Right lobe of liver (tissue), 6 donors: Measurements from ENCODE around the gene AGPAT1. TPM values are rescaled to one million over a fixed set of nuclear protein-coding genes. Genes with fewer than 3 reads are reported as not detected.

Experiments used
- ATAC-seq, 4 donors: fragments of 200-7000 bp; cut with Tn5 transposase; one replicate each; pipeline ENCODE4 v1.9.1; 2020; ENCODE audit warnings: mild to moderate bottlenecking in 4 of 4, moderate library complexity in 4 of 4
- DNase-seq, 3 donors: peaks; one replicate each; pipeline ENCODE4 v3.0.0-alpha.2; 2020
- H3K27ac ChIP-seq, 3 donors: fragments of 200-600 bp; one replicate each; pipeline ENCODE4 v1.8.0; 2022
- H3K27me3 ChIP-seq, 2 donors: fragments of 200-600 bp; one replicate each; pipeline ENCODE4 v1.8.0; 2022
- H3K36me3 ChIP-seq, 4 donors: fragments of 200-600 bp; sonication (generic) in 1 of 4; one replicate each; pipeline versions ENCODE4 v1.5.1 to v1.8.0; 2017 to 2022; ENCODE audit warnings: control low read depth in 1 of 4
- H3K4me1 ChIP-seq, 4 donors: fragments of 200-600 bp; sonication (generic) in 1 of 4; one replicate each; pipeline versions ENCODE4 v1.5.1 to v1.8.0; 2017 to 2022; ENCODE audit warnings: control low read depth in 1 of 4
- H3K4me3 ChIP-seq, 3 donors: fragments of 200-600 bp; one replicate each; pipeline ENCODE4 v1.8.0; 2022
- H3K9me3 ChIP-seq, 4 donors: fragments of 200-600 bp; sonication (generic) in 1 of 4; one replicate each; pipeline versions ENCODE4 v1.5.1 to v1.8.0; 2017 to 2022; ENCODE audit warnings: control low read depth in 1 of 4
- POLR2A ChIP-seq: fragments of 450-650 bp; IDR thresholded peaks from one replicate; pipeline ENCODE4 v1.6.1; 2017; ENCODE audit warnings: antibody characterized with exemption, mild to moderate bottlenecking
- WGBS: methylation state at CpG from one replicate; pipeline ENCODE4 v1.1.6; 2018; ENCODE audit warnings: low coverage, low lambda C conversion rate; ENCODE audit not compliant: insufficient coverage; ENCODE audit errors: missing lambda C conversion rate; 5-methylcytosine and 5-hydroxymethylcytosine counted together
- intact Hi-C, 2 donors: fragments of 100-400 bp; cut with DNase I; formaldehyde crosslinking; loops; one replicate each; pipeline versions ENCODE4 v1.11.2 to v1.14.1; 2022
- total RNA-seq, 6 experiments: library from RNA; depleted of rRNA in 2 of 6; stranded (reverse); fragments of >200 nt in 2 of 6; fragmentation: NEBNext Ultra II Directional in 3 of 6; extraction: Animal tissue kit (Norgen Biotek cat#: 25700) in 3 of 6; gene quantifications; one replicate each; pipeline versions ENCODE4 v1.1.0 to v1.2.4, GENCODE V29; 2016 to 2023
- TF ChIP-seq, protein P1 (sequence below), 4 donors: fragments of 200-600 bp in 3 of 4; fragments of 450-650 bp in 1 of 4; IDR thresholded peaks; one replicate each; pipeline versions ENCODE4 v1.5.1 to v1.8.0; 2016 to 2022; ENCODE audit warnings: antibody characterized with exemption in 4 of 4, mild to moderate bottlenecking in 2 of 4
- donor health status: DM: no; HTN: yes; CAD: no.
- donor health status: DM: no; HTN: no; CAD: no.
- donor health status: DM: no; HTN: no; CAD: no.
- donor health status: DM: no; HTN: yes; CAD: no.
- donor health status: DM: no; HTN: yes; CAD: no.

AGPAT1 gene
- total RNA-seq, 6 experiments from 2014 or later, result 23.5 to 36.9 (median 31.6) TPM

DNA sequence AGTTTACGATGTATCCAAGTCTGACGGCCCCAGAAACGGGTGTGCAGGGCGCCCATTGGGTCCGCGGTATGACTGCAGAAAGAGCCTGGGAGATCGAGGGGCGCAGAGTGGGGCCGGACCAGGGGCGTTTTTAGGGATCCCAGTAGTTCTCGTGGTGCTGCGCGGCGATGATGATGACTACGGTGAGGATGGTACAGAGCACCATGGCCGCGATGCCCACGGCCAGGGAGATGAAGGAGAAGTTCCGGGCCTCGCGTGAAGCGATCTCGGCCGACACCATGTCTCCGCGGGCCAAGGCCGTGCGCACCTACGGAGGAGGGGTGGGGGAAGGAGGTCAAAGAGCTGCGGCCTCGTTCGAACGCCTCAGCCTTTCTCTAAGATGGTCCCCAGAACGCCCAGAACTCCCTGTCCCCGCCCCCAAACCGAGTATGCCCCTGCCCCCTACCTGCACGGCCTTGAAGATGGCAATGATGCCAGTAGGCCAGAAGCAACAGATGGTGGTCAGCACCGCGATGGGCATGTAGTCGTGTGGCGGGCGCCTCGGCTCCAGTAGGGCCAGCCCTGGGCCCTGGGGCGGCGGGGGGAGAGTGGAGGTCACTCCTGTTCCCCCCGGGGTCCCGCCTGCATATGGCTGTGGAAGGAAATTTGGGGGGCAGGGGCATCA lies 26.7 kb downstream of the AGPAT1 start:
- Histone ChIP-seq H3K4me3 (peak overlapping the region in 1 of 3 donors; percentile 10), H3K36me3 (no peaks in the 10 kb centered on the region), H3K4me1 (no peaks in the 10 kb centered on the region), H3K27me3 (peaks cover 0 to 6% of the 10 kb centered on the region in 2 donors), H3K27ac (no peak overlapping the region), H3K9me3 (no peaks in the 10 kb centered on the region)
- ATAC-seq (no peak), DNase-seq (no peak)
- TF ChIP-seq, protein P1, sequence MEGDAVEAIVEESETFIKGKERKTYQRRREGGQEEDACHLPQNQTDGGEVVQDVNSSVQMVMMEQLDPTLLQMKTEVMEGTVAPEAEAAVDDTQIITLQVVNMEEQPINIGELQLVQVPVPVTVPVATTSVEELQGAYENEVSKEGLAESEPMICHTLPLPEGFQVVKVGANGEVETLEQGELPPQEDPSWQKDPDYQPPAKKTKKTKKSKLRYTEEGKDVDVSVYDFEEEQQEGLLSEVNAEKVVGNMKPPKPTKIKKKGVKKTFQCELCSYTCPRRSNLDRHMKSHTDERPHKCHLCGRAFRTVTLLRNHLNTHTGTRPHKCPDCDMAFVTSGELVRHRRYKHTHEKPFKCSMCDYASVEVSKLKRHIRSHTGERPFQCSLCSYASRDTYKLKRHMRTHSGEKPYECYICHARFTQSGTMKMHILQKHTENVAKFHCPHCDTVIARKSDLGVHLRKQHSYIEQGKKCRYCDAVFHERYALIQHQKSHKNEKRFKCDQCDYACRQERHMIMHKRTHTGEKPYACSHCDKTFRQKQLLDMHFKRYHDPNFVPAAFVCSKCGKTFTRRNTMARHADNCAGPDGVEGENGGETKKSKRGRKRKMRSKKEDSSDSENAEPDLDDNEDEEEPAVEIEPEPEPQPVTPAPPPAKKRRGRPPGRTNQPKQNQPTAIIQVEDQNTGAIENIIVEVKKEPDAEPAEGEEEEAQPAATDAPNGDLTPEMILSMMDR (IDR thresholded peaks at IDR 0.05), result peak in 1 of 4 donors; percentile 3
- TF ChIP-seq POLR2A, result no peak
- intact Hi-C loops, result no loop called here
- 19% methylated on average over 18 of the region's 47 CpGs for WGBS

DNA sequence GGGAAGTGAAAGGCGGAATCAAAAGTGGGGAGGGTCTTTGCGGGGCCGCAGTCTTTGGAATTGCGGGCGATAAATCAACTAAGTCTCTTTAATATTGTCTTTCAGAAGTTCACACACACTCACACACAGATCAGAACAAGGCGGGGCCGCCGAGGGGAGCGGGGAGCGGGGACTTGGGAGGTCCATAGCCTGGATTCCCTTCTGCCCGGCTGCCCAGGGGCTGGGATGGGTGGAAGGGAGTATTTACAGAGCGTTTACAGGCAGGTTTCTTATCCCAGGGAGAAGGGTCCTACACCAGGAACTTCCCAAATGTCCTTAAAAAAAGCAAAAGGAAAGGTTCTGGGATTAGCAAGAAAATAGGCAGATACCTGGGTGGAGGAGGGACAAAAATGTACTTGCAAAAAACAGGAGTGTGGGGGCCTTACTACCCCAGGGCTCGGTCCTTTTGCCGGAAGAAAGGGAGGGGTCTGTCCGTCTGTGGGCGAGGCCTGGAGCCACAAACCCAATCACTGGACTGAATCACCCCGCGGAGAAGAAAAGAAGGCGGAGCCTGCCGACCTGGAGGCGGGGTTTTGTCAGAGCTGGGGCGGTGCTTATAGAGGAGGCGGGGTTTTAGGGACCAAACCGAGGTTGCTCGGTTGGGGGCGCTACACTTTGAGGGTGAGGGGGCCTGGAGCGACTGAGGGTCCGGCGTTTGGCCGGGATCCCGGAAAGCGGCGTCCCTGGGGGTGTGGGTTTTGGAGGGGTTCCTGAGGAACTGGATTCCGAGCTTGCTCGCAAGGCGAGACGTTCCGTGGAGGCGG lies 27.4 kb downstream of the AGPAT1 start:
- peak; percentile 66 to 73 (median 68) for DNase-seq

DNA sequence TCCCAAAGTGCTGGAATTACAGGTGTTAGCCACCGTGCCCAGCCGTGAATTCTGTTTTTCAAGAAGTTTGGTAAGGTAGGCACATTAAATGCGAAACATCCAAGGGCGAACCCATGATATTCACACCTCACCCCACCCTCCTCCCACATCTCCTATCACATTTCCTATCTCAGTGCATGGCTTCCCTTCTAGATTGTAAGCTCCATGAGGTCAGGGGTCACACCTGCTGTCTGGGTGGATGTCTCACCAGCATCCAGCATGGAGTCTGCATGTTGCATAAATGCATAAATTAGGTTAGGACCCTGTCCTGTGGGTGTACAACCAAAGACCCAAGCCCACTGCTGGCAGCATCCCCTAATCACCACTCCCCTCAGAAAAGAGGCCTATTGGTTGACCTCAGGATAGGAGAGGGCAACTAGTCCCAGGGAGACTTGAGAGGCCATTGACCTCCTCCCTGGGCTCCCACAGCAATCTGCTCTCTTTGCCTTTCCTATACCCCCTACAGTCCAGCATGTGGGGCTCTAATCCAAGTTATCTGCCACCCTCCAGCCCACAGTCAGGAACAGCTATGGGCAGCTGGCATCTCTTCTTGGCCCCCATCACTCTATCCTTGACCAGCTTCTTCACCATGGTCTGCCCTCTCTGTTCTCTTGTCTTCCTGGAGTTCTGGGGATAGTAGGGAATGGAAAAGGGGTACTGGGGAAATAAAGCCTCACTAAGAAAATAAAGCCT lies 28.3 kb downstream of the AGPAT1 start:
- Histone ChIP-seq H3K27ac (no peak overlapping the region), H3K36me3 (no peaks in the 10 kb centered on the region), H3K9me3 (no peaks in the 10 kb centered on the region), H3K4me1 (no peaks in the 10 kb centered on the region), H3K27me3 (peaks cover 0 to 6% of the 10 kb centered on the region in 2 donors), H3K4me3 (no peak overlapping the region)
- 71% methylated on average over 4 of the region's 4 CpGs for WGBS
- ATAC-seq, result no peak
- intact Hi-C loops, result no loop called here
- DNase-seq, result no peak
- TF ChIP-seq POLR2A, result no peak
- TF ChIP-seq, protein P1 (IDR thresholded peaks at IDR 0.05), result no peak

More for the DNA sequence above, 27.4 kb downstream of the AGPAT1 start:
- no peaks in the 10 kb centered on the region for H3K36me3 ChIP-seq
- TF ChIP-seq POLR2A, result no peak
- TF ChIP-seq, protein P1 (IDR thresholded peaks at IDR 0.05), result peak in 3 of 4 donors; percentile 3 to 13 (median 13)
- no peaks in the 10 kb centered on the region for H3K4me1 ChIP-seq
- H3K27ac ChIP-seq, result no peak overlapping the region
- H3K27me3 ChIP-seq, result peaks cover 0 to 6% of the 10 kb centered on the region in 2 donors
- H3K4me3 ChIP-seq, result peak overlapping the region; percentile 3 to 16 (median 14)
- 26% methylated on average over 26 of the region's 39 CpGs for WGBS
- no peaks in the 10 kb centered on the region for H3K9me3 ChIP-seq
- intact Hi-C loops, result no loop called here
- ATAC-seq, result peak; percentile 73 to 82 (median 80)

DNA sequence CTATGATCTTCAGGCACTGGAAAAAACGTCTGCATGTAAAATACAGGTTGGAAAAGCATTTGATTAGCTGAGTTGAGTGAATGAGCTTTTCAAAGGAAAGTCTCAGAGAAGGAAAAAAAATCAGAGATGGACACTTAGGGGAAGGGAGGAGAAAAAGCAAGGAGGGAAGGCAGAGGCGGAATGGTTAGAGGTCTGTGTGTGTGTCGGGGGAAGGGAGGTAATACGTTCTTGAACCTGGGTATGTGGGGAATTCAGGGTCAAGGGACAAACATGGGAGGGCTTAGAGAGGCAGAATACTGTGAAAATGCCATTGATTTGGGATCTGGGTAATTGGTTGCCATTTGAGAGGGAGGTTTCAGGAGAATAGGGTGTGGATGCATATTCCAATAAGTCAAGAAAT lies 29.2 kb downstream of the AGPAT1 start:
- no peak overlapping the region for H3K27ac ChIP-seq
- 34% methylated on average over 4 of the region's 4 CpGs for WGBS
- intact Hi-C loops, result no loop called here

More for the DNA sequence above, 29.2 kb downstream of the AGPAT1 start:
- ATAC-seq (no peak), DNase-seq (no peak)
- peaks cover 0 to 6% of the 10 kb centered on the region in 2 donors for H3K27me3 ChIP-seq
- H3K4me1 ChIP-seq, result no peaks in the 10 kb centered on the region
- no peaks in the 10 kb centered on the region for H3K36me3 ChIP-seq
- no peak overlapping the region for H3K4me3 ChIP-seq
- H3K9me3 ChIP-seq, result no peaks in the 10 kb centered on the region
- TF ChIP-seq, protein P1 (IDR thresholded peaks at IDR 0.05), result no peak
- TF ChIP-seq POLR2A, result no peak
